ENCODE measurements around the gene TRIM15. TPM values are rescaled to one million over a fixed set of nuclear protein-coding genes. Genes with fewer than 3 reads are reported as not detected.

Gene TRIM15
- total RNA-seq, 1 donor from 2014 or later, result not detected

DNA sequence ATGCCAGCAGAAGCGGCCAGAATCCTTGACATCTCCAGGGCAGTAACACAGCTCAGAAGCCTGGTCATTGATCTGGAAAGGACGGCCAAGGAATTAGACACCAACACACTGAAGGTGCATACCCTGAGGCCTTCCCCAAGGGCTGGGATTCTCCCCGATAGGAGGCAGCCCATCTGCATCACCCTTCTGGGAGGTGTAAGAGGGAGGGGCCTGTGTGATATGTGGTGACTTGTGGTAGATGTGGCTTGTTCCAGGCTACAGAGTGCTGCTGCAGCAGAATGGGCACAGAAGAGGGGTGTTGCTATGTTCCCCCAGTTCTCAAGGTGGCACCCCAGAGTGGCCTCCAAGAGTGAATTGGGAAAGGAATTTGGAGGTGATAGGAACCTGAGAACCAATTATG lies 16.2 kb upstream of the TRIM15 start:
- no peak for DNase-seq

GRCh38 chr6:30149234-30149633 lies 14.1 kb upstream of the TRIM15 start:
- no peak for DNase-seq

DNA sequence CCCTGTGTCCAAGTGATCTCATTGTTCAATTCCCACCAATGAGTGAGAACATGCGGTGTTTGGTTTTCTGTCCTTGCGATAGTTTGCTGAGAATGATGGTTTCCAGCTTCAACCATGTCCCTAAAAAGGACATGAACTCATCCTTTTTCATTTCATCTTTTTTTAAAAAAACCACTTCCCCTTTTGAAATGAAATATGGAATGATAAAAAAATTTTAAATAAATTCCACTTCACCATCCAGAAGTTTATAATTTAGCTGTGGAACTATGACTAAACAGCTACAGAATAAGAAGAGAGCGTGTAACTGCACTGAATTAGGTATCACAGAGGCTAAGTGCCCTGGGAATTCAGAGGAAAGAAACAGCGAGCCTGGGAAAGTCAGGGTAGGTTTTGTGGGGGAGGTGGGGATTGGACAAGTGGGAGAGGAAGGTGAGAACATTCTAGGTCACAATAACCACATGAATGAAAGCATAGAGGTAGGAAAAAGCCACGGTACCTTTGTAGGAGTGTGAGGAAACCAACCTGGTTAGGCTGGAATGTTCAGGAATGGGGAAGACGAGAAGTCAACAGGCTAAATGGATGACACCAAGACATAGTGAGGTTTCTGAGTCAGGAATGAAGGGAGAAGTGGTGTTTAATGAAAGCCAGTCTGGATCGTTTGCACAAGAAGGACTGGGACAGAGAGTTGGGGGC lies 13.3 kb upstream of the TRIM15 start:
- DNase-seq, result no peak

- DNase-seq, result no peak
These were observed 12.5 kb upstream of the TRIM15 start for GRCh38 chr6:30150671-30151395.

DNA sequence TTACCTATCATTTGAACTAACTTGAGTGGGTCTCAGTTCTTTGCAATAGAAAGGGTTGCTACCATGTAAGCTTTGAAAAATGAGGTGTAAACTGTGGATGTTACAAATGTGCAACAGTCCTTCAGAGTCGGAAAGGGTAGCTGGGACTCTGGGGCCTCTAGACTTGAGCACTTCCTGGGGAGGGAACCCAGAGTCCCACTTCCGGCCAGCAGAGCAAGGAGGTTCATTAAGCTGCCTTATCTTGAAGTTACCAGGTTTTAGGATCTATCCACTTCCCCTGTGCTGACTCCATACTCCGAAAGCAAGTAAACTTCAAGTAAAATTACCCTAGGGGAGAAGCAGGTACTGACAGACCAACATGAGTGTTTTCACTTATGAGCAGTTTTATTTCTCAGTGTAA lies 11.8 kb upstream of the TRIM15 start:
- DNase-seq, result no peak

DNA sequence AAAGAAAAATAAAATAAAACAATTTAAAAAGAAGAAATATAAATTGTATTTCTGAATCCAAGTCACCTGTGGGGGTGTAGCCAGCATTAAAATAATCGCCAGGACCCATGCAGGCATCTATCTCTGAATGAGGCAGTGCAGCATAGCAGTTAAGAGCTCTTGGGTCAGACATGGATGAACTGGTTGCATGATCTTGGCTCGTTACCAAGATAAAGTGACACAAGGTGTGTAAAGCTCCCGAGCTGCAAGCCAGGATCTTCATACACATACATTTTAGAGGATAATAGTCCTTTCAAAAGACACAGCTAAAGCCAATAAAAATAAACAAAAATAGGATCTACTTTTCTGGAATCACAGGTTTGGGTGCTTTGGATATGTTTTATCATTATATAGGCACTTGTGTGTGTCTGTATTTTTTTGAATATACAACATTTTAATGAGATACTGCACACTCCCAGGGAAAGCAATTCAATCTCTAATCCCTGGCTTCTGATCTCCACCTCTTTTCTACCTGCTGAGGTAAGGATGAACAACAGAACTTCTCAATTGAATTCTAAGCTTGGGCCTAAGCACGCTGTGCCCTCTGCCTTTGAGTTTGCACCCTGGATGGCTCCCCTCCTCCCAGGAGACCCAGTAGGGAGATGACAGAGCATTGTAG lies 11.2 kb upstream of the TRIM15 start:
- no peak for DNase-seq

GRCh38 chr6:30152910-30153610 lies 10.3 kb upstream of the TRIM15 start:
- DNase-seq, result no peak

GRCh38 chr6:30154061-30154460 lies 9.3 kb upstream of the TRIM15 start:
- no peak for DNase-seq

DNA sequence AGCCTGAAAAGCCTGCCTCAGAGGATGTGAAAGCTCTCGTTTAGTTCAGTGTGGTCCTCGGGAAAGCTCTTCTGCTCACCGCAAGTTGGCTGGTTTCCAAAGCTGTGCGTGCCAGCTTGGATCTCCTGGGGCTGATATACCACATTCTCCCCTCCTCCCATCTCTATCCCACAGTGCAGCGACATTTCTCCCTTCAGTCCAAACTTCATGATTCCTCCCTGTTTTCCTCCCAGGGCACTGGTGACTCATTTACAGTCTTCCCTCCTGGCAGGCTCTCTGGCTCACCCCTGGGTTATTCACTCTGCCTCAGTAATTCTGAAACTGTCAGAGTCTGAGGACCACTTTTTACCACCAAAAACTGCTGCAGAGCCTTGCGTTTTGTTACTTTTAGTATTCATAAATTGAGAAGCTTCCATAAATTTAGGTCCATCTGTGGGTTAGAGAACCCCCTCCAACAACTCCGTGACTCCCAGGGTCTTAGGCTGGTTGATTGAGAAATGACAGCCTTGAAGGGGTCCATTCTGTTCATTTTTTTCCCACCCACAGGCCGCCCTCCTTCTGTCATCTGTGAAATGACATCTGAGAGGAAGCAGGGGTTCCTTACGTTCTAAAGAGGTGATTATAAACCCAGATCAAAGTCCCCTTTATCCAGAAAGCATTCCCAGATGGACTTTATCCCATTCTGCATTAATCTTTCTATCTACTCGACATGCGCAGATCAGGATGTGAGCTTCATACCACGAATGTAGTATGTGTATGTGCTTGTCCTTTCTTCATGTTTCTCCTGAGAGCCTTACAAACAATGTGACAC lies 8.4 kb upstream of the TRIM15 start:
- no peak for DNase-seq

DNA sequence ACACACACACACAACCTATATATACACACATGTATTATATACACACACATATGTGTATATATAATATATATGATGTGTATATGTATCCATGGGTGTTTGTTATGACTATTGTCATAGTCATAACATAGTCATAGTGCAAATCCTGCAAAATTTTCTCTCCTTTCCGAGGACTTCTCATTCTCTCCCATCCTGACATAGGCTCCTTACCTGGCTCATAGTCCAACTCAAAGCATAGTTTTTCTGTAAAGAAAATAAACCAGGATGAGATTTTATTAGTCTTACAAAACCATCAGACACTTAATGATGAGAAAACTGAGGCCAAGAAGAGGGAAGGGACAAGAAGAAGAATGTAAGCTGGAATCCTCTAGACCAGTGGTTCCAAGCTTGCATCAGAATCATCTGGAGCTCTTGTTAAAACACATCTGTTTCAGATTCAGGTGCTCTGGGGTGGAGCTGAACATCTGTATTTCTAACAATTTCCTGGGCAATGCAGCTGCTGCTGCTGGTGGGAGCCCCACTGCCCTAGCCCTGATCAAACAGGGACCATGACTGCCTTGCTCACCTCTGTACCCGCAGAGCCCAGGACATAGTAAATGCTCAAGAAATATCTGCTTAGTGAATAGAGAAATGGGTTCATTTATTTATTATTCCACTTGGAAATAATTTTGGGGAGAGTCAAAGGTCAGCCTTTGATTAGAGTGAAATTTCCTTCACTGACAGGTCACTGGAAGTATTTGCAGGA lies 7.7 kb upstream of the TRIM15 start:
- no peak for DNase-seq

- no peak for DNase-seq
These were observed 7.1 kb upstream of the TRIM15 start for GRCh38 chr6:30156262-30156599.

GRCh38 chr6:30156774-30157173 lies 6.6 kb upstream of the TRIM15 start:
- no peak for DNase-seq

DNA sequence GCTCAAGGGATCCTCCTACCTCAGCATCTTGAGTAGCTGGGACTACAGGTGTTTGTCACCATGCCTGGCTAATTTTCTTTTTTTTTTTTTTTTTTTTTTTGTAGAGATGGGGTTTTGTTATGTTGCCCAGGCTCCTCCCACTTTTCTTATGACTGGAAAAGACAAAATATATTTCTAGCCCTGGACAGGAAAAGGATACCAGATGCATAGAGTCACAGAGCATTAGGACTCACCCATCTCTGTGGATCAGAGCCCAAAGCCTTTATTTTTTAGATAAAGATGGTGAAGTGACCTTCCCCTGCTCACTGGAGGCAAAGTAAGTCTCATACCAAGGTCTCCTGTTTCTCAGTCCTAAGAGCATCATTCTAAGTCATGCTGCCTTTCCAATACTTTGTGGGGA lies 5.8 kb upstream of the TRIM15 start:
- DNase-seq, result no peak

- DNase-seq, result no peak
These were observed 5.3 kb upstream of the TRIM15 start for GRCh38 chr6:30157999-30158398.

- no peak for DNase-seq
These were observed 4.8 kb upstream of the TRIM15 start for GRCh38 chr6:30158475-30159040.

- DNase-seq, result no peak
These were observed 3.1 kb upstream of the TRIM15 start for GRCh38 chr6:30160008-30160784.

DNA sequence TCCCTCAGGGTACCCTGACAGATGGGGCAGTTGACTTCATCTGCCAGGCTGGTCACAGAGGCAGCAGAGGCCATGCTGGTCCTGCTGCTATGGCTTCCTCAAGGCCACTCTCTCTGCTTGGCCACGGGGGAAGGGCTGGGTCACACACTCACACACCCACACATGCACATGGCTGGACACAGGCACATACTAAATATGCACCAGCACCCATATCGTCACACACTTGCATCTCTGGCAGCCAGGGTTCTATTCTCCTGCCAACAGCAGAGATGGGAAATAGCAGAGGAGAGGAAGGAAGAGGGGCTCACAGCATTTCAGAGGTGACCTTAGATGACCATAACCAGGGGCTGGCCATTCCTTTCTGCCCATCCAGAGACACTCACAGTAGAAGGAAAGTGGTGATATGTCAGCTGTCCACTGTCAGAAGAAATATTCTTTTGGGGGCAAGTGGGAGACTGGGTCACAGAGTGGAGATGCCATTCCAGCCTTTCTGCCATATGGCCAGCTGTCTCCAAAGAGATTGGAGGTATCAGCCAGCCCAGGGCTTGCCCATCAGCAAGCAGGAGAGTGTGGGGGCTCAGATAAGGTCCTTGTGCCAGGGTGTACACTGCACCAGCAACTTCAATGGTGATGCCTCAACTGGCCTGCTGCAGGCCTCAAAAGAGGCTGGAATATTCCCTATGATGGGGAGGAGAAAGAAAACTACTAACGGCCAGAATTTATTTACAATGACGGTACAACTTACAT lies 2.4 kb upstream of the TRIM15 start, which contains the start of gene TRIM10:
Gene TRIM10, minus strand, starts transcription at position 427 of the 747 bp plus-strand sequence. Its CDS starts 353 bp downstream, at position 74.
- DNase-seq, result no peak

DNA sequence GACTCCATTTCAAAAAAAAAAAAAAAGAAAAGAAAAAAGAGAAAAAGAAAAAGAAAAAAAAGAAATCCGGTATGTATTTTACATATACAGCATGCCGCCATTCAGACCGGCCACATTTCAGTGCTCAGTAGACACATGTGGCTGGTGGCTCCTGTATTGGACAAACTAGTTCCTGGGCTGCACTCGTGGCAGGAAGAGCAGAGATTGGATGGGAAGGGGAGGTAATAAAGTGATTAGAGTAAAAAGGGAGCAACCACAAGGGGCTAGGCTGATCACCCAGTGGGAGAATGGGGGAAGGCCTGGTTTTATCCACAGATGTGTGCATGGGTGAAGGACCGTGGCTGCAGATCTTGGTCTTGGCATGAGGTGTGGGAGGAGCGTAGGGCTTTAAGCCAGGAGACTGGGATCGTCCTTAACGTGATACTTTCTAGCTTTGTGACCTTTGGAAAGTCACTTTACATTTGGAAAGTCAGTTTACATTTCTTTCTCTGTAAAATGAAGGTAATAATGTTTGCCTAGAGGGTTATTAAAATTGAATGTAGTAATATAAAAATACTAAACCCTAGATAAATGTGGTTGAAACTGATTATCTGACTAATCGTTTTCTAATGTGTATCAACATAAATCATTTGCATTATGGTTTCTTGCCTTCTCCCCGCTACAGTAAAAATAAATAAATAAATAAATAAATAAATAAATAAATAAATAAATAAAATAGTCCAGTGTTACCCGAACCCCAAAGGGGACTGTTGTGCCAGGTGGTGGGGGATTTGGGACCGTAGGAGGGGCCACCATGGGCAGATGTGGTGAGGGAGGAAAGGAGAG lies 869 bp upstream of the TRIM15 start:
- DNase-seq, result no peak
